ENCODE results near the gene TMEM174. TPM values are rescaled to one million over a fixed set of nuclear protein-coding genes. Genes with fewer than 3 reads are reported as not detected.
"Not testable (repeated sequence)": the region's sequence is repeated elsewhere in the genome, so short reads cannot be mapped to it uniquely, and the experiment has no call there.

Gene TMEM174
- total RNA-seq, 1 experiment from 2014 or later, result not detected

DNA sequence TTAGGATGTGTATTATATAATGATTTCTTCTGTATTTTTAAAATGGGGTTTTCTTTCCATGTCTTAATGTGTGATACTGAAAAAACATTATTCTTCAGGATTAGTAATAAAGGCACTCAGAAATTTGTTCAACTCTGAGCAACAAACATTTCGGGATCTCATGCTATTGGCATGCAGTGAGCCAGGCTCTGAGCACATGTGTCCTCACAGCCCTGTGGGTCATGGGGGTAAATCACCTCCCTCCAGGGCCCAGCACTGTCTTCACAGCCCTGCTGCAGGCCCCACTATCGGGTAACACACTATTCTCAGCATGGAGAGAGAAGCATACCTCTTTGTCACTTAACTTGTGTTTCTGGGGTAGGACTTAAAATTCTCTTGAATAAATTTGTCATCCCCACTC, 14.0 kb downstream of the TMEM174 start:
- in situ Hi-C loops (cut with HindIII; ENCODE audit: low sequenced_read_pairs), result no loop called here
- DNase-seq (ENCODE audit: low spot score), result no peak

DNA sequence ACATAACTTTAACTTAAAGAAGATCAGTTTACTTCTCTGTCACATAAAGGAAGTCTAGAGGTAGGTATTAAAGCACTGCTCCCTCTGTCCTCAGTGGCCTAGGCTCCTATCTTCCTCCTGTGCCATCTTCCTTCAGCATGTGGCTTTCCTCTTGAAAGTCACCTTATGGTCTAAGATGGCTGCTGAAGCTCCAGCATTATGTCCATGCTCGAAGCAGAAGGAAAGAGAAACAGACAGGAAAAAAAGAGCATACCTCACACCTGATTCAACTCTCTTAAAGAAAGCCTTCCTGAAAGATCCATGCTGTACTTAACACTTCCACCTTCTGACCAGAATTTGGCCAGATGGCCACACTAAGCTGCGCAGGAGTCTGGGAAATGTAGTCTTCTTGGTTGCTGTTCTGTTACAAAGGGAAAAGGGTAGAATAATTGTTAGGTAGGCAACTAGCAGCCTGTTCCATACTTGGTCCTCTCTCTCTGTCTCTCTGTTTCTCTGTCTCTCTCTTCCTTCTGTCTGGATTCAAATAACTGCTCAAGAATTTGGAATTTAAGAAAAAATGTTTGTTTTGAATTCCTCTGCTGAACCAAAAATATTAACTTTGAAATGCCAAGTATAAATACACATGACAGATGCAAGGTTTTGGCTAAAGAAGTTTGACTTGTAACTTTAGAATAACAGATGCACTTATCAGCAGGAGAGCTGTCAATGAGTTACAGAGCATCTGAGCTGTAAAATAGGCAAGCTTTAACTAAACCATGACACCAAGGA, 16.0 kb downstream of the TMEM174 start:
- in situ Hi-C loops (cut with HindIII; ENCODE audit: low sequenced_read_pairs), result no loop called here
- DNase-seq (ENCODE audit: low spot score), result peak; percentile 7

DNA sequence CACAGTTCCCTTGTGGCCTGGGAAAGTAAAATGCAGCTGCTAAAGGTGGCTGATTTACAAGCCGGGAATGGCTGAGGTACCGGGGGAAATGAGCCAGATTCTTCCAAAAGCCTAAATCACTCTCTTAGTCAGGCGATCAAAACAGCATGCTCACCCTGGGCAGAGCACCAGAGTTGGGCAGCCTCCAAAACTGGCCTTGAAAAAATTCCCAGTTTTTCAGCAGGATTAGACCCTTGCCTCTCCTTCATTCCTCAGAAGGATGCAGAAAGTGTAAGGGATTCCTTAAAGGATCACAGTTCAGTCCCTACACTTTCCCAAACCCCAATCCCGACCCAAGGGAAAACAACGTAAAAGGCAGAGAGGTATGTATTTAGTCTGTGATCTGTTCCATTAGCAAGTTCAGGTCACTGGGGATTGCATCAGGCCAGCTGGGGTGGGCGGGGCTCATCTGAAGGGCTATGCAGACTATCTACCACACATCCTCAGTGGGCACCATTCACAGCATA, 16.9 kb downstream of the TMEM174 start:
- no peak for DNase-seq (ENCODE audit: low spot score)
- in situ Hi-C loops (cut with HindIII; ENCODE audit: low sequenced_read_pairs), result no loop called here

DNA sequence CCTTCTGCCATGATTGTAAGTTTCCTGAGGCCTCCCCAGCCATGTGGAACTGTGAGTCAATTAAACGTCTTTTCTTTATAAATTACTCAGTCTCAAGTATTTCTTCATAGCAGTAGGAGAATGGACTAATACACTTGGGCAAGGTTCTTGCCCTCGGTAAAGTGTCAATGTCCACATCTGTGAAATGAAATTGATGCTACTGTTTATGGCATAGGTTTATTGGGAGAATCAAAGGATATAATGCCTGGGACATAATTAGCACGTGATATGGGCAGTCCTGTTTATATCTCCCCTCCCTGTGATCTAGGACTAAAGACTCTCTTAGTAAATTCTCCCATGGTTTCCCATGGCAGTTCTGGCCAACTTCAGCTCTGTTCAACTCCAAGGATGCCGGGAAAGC, 19.4 kb downstream of the TMEM174 start:
- in situ Hi-C loops (cut with HindIII; ENCODE audit: low sequenced_read_pairs), result no loop called here

DNA sequence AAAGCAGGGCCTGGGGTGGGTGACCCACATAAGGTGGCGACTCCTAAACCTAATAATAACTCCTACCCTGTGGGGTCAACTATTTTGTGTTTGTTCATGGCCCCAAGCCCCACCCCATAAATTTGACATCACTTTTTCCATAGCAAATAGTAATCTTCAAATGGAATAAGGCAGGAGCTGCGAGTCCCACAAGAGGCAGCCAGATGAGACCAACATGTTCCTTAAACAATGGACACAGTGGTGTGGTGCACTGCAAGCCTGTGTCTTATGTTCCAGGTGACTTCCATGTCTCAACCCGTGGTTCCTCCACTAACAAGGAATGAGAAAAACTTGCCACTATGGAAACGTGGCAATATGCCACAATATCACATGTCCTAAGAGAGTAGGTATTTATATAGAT, 20.6 kb downstream of the TMEM174 start:
- in situ Hi-C loops (cut with HindIII; ENCODE audit: low sequenced_read_pairs), result no loop called here
- no peak for DNase-seq (ENCODE audit: low spot score)

More for the DNA sequence above, 19.4 kb downstream of the TMEM174 start:
- DNase-seq (ENCODE audit: low spot score), result no peak

DNA sequence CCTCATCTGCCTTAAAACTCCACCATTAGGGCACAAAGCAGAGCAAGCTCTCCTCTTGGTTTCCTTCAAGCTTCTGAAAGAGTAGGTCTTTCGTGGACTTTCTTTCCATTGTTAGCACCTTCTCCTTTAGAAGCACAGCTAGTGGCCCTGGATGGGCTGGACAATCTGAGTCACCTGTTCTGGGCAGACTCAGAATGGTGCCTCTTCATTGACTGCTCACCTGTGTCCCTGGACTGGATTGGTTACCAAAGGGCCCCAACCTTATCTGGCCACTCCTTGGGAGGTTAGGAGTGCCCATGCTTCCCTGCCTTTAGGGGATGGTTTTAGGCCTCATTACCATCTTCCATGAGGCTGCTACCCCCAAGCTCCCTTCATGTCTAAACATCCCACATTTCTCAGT, 23.2 kb downstream of the TMEM174 start:
- in situ Hi-C loops (cut with HindIII; ENCODE audit: low sequenced_read_pairs), result no loop called here
- no peak for DNase-seq (ENCODE audit: low spot score)

DNA sequence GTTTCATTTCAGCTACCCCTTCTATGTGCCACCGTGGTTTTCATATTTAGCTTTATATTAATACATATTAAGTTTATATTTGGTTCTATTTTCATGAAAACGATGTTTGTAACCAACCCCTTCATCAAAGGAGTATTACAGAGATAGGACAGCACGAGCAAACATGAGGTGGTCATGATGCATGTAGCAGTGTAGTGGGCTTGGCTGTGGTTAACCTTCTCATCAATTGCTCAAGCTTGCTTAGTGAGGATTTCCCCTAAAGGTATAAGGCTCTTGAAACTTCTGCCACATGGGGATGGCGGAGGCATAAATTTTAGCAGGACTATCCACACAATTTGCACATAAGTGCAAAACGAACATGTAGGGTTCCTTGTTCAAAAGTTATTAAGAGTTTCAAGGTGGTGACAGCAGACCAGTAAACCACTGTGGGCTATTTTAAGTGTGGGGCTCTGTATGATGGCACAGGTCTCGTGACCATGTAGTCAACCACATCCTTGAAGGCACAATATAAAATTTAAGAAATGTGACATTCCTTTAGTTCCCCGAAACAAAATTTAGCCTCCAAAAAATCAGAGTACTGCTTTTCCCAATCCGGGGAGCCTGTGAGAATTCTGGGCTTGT, 24.8 kb downstream of the TMEM174 start:
- in situ Hi-C loops (cut with HindIII; ENCODE audit: low sequenced_read_pairs), result no loop called here

DNA sequence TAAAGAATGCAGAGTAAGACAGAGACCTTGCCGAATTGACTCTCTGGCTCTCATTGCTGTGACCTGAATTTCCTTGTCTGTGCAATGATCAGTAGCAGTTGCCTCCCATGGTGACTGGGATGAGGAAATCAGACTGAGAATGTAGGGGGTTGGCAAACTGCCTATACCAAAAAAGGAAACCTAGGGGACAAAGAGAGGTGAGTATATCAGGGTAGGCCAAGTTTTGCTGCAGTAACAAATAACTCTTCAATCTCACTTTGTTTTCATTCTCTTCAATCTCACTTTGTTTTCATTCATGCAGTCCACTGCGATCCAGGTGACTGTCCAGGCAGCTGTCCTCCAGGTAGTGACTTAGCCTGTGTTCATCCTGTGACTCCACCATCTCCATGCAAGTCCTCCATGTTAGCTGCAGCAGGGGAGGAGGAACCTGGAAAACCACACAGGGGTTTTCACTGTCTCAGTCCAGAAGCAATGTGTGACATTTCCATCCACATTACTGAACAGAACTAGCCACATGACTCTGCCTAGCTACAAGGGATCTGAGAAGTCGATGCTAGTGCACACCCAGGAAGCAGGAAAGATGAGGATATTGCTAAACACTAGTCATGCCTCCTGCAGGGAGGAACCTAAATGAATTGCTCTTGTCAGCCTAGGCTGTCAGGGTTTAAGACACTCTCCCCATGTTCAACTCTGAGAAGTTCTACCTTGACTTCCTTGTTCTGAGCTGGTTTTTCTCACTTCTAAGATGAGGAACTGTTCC, 26.0 kb downstream of the TMEM174 start:
- no peak for DNase-seq (ENCODE audit: low spot score)
- in situ Hi-C loops (cut with HindIII; ENCODE audit: low sequenced_read_pairs), result no loop called here

More for the DNA sequence above, 24.8 kb downstream of the TMEM174 start:
- no peak for DNase-seq (ENCODE audit: low spot score)

DNA sequence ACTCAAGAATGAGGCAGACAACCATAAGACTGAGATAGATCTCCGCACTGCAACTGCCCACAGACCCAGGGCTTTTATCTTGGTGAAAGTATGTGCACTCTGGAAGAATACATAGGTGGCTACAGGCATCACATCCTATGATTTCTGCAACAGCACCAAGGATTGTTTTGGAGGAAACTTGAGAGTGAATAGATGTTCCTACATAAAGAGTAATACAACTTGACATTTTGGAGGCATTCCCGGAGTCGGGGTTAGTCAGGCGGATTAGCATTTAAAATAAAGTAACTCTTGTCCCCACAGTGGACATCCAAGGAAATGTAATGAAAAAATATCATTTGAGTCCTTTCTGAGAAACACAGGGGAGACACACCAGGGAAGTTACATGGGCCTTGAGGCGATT, 26.7 kb downstream of the TMEM174 start:
- no peak for DNase-seq (ENCODE audit: low spot score)
- in situ Hi-C loops (cut with HindIII; ENCODE audit: low sequenced_read_pairs), result no loop called here

DNA sequence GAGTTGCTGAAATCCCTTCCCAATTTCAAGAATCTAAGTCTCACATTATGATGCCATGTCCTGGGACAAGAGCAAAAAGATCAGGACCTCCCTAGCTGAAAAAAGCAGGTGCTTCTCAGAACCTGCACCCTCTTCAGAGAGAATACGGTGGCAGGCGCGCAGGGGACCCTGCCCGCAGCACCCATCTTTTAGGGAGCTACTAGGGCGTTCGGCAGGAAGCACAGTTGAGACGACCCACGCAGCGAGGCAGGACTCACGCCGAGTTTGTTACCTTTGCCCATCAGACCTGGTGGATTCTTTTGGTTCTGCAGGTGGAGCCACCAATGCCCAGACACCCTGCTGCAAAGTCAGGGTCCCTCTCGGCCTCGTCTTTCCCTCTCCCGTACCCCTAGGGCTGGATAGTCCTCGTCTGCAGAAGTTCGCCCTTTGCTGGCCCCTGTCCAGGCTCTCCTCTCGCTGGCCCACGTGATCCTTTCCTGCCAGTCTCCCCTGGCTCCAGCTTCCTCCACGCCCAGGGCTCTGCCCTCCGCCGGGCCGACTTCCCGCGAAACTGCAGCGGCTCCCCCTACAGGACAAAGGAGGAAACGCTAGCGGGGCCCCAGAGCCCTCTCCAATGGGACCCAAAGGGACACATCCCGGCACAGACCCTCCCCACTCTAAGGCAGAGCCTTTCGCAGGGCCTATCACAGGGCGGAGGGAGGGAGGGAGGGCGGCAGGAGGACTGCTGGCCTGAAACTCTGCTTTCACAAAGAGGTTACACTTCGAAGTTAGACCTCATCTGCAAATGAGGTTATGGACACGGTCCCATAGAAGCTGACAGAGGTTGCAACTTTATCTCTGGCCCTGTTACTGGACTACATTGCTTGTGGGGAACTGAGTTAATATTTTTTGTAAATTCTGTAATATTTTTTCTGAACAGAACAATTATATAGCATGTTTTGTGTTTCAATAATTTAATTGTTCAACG, 28.8 kb downstream of the TMEM174 start:
- DNase-seq (ENCODE audit: low spot score), result peak; percentile 19
- in situ Hi-C loops (cut with HindIII; ENCODE audit: low sequenced_read_pairs), result no loop called here

DNA sequence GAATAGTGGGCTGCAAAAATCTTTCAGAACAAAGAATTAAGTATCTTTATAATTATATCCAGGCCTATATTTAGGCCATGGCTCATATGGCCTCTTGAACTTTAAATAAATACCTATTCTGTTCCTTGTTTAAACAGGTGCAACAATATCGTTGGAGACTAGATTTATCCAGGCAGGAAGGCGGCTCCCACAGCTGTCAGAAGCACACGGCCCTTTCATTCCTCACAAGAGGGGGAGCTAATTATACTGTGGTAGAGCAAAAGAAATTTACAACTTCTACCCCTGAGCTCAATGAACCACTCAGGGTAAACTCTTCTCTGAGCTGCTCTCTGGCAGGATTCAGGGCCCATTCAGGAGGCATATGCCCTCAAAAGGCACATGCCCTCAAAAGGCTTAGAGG, 31.3 kb downstream of the TMEM174 start:
- in situ Hi-C loops (cut with HindIII; ENCODE audit: low sequenced_read_pairs), result no loop called here
- no peak for DNase-seq (ENCODE audit: low spot score)

DNA sequence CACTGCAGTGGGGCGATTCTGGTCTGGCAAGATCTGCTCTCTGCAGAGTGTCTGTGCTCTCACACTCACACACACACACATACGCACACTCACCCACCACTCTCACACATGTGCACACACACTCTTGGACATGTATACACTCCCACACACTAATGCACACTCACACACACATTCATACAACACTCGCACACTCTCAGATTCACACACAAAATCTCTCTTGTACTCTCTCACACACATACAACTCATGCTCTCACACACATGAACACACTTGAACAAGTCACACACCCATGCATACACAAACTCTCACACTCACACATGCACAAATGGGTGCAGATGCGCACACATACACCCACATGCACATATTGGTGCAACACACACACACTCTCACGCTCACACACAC, 31.7 kb downstream of the TMEM174 start:
- DNase-seq (ENCODE audit: low spot score), result no peak
- in situ Hi-C loops (cut with HindIII; ENCODE audit: low sequenced_read_pairs), result no loop called here

DNA sequence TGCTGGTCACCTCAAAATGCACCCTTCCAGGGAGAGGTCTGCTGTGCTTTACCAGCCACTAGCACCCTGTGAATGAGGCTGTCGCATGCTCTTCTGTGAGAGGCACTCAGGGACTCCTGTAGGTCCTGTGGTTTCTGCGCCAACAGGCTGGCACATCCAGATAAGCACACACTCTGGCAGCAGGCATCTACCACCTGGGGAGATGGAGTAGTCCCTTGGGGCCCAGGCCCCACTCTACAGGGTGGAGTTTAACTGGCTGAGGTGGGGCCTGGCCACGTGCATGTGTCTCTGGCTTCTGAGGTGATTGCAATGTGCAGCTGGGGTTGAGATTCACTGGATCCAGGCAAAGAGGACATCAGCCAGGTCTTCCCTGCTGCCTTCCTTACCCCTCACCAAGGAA, 32.3 kb downstream of the TMEM174 start:
- DNase-seq (ENCODE audit: low spot score), result no peak
- in situ Hi-C loops (cut with HindIII; ENCODE audit: low sequenced_read_pairs), result no loop called here

DNA sequence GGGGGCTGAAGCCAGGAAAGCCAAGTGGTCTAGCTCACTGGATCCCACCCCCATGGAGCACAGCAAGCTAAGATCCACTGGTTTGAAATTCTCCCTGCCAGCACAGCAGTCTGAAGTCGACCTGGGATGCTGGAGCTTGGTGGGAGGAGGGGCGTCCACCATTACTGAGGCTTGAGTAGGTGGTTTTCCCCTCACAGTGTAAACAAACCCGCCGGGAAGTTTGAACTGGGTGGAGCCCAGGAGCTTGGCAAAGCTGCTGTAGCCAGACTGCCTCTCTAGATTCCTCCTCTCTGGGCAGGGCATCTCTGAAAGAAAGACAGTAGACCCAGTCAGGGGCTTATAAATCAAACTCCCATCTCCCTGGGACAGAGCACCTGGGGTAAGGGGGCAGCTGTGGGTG, 34.2 kb downstream of the TMEM174 start:
- in situ Hi-C loops (cut with HindIII; ENCODE audit: low sequenced_read_pairs), result not testable (repeated sequence)

DNA sequence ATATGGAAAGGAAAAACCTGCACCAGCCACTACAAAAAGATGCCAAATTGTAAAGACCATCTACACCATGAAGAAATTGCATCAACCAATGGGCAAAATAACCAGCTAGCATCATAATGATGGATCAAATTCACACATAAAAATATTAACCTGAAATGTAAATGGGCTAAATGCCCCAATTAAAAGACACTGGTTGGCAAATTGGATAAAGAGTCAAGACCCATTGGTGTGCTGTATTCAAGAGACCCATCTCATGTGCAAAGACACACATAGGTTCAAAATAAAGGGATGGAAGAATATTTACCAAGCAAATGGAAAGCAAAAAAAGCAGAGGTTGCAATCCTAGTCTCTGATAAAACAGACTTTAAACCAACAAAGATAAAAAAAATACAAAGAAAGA, 36.1 kb downstream of the TMEM174 start:
- in situ Hi-C loops (cut with HindIII; ENCODE audit: low sequenced_read_pairs); DNase-seq (ENCODE audit: low spot score): not testable (repeated sequence)

More for the DNA sequence above, 34.2 kb downstream of the TMEM174 start:
- not testable (repeated sequence) for DNase-seq (ENCODE audit: low spot score)

DNA sequence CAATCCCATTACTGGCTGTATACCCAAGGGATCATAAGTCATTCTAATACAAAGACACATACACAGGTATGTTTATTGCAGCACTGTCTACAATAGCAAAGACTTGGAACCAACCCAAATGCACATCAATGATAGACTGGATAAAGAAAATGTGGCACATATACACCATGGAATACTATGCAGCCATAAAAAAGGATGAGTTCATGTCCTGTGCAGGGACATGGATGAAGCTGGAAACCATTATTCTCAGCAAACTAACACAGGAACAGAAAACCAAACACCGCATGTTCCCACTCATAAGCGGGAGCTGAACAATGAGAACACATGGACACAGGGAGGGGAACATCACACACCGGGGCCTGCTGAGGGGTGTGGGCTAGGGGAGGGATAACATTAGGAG, 39.7 kb downstream of the TMEM174 start:
- DNase-seq (ENCODE audit: low spot score); in situ Hi-C loops (cut with HindIII; ENCODE audit: low sequenced_read_pairs): not testable (repeated sequence)

DNA sequence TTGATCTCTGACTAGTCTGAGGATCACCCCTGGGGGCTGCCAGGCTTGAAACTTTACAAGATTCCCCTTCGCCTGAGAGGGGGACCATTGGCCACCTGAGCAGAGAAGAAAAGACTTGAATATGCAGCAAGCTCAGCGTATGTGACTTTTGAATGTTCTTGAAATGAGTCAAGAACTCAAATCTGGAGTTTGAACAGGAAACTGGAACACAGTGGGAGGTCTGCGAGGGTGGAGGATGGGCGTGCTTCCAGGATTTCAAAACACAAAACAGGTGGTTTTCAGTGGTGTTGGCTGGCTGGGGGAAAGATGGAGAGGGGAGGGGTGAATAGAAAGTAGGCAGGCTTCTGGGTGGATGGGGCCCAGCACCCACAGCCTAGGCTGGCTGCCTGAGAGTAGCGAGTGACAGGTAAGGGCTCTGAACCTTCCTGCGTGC, 40.6 kb downstream of the TMEM174 start:
- in situ Hi-C loops (cut with HindIII; ENCODE audit: low sequenced_read_pairs), result no loop called here
- DNase-seq (ENCODE audit: low spot score), result no peak

DNA sequence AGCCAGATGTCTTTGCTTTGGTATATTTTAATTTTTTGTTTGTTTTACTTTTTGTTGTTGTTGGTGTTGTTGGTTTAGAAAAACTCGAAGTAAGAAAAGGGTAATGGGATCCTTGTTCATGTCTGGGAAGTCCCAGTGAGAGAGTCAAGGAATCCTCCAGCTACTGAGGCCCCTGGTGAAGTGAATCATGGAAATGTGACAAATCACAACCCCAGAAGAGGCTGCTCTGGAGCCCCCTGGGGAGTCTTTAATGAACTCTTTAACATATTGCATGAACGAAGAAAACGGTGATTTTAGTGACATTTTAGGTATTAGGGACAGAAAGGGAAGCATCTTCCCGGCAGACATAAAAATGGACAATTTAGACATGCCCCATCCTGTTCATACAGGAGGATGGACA, 41.3 kb downstream of the TMEM174 start:
- in situ Hi-C loops (cut with HindIII; ENCODE audit: low sequenced_read_pairs), result no loop called here
- DNase-seq (ENCODE audit: low spot score), result no peak

DNA sequence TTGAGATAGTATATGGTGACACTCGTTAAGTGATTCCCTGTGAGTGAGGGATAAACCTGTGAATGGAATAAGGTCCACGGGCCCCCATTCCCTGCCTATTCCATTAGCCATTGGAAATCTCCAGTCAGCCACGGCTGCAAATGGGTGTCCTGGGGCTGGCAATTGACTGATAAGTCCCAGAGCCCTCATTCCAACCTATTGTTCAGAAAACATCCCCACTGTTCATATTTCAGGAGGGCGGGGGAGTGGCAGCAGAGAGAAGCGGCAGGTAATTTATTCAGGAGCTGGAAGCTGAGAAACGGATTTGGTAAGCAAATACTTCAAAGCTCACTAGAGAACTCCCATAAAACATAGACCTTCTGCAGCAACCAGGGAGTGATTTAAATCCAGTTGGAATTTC, 42.0 kb downstream of the TMEM174 start:
- no peak for DNase-seq (ENCODE audit: low spot score)
- in situ Hi-C loops (cut with HindIII; ENCODE audit: low sequenced_read_pairs), result no loop called here

Measured in G401 (cell line).